DMS 273 treated with DMSO at 0.1 percent for 48 hours (cell line): ENCODE data around the gene PNCK.

Experiments
- DNase-seq: peaks from one replicate; lab custom pipeline; 2025; lab: John Stamatoyannopoulos, UW

Gene PNCK

DNA sequence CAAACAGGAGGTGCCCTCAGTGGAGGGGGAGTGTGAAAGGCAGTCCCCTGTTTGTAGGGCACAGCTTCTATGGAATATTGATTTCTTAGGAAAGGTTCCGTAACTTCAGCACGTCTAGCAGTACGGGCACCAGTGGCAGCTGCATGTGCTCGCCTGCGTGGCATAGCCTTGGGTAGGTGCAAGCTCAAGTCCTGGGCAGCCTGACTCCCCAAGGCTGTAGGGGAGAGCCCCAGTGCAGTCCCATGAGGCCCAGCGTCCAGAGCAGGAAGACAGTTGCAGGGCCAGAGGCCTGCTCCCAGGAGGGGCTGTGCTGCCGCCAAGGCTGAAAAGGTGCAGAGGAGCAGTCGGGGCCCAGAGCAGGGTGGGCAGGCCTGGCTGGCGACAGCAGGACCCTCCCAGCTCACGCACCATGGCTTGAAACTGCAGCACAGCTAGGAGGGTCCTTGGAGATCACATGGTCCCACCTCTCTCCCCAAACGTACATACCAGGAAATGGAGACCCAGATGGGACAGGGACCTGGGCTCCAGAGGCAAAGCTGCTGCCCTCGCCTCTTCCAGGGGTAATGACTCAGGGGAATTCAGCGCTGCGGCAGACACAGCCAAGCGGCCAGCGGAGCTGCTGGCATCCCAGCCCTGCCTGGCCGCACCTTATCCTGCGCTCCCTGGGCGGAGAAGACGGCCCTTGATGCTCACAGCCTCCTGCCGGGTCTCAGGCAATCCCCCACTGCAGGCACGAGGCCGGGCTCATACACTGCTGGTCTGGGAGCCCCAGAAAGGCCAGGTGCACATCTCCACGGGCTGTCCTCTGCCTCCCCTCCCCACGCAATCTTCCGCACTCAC is 32.7 kb downstream of the PNCK start:
- no peak for DNase-seq

DNA sequence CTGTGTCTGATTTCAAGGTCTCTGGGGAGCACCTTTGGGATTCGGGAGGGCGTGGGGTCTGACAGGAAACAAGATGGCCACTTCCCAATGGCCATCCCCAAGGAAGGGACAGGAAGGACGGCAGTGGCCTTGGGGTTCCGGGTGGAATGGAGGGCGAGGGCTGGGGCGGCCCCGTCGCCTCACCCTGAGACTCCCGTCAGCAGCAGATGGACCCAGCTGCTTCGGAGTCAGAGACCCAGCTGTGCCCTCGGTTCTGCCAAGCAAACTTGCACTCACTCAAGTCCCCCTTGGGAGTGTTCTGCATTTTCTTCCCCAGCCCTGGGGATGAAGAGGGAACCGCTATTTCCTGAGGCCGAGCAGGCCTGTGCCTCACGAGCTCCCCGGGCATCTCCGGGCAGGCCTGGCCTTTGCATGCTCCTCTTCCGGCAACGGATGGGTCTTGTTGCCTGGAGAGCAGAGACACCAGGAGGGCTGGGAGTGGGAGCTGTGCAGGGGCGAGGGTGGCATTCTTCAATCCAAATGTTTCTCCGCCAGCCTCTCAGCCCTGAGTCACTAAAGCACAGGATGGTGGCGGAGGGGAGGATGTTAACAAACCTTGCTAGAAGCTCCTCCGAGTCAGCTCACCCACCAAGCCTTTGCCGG is 33.4 kb downstream of the PNCK start:
- DNase-seq, result peak; percentile 20

DNA sequence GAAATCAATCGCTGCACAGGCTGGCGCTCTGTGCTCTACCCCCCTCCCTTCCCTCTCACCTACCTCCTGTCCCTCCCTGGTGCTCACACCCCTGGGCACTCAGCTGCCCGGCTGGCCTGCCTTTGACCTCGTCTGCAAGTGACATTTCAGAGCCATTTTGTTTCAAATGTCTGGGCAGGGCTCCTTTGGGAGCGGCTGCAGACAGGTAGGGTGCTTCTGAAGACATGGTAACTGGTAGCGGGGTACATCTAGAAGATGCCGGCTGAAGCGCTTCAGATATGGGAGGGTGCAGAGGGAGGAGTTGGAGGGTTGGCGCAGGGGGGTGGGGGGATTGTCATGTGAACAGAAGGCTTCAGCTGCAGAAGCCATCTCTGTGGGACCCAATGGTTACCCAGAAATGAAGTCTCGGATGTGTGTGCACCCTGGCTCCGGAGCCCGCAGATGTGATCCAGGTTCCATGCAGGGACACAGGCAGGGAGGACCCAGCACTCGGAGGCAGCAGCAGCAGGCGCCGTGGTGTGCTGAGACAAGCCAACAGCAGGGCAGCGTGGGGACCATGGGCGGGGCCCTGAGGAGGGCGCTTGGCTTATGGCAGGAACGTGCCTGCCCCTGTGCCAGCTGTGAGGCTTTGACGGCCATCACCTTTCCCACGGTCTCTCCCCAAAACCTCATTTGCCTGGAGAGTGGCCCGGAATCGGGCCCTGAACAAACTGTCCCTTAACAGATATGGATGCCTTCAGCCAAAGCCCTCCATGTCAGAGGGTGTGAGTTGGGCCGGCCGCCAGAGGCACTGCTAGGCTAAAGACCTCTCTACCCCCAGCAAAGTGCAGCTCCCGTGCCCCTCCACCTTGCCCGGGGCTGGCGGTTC is 34.2 kb downstream of the PNCK start:
- no peak for DNase-seq

DNA sequence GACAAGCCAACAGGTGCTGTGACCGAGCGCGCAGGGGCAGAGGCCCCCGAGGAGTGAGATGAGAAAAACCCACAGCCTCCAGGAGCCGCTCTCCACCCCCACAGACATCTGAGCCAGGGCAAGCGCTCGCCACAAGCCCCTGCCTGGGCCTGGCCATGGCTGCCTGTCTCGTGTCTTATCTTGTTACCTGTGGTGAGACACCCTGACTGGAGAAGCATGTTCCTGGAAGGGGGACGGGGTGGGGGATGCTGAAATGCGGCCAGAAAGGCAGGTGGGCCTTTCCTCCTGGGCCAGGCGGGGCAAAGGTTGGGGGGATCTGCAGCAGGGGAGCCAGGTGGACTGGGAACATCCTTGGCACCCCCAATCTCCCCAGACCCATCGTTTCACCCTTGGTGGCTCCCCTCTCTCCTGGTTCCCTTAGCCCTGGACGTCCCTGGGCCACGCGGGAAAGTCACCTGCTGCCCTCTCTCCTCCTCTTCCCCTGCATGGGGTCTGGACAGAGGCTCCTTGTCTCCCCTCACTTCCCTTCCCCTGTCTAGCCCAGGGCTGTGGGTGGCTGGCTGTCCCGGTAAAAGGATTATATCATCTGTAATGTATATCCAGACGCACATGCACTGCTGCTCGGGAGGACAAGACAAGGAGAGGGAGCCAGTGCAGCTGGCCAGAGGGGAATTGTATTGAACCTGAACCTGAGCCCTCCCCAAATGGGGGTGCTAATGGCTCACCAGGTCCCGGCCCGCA is 35.0 kb downstream of the PNCK start:
- DNase-seq, result no peak

DNA sequence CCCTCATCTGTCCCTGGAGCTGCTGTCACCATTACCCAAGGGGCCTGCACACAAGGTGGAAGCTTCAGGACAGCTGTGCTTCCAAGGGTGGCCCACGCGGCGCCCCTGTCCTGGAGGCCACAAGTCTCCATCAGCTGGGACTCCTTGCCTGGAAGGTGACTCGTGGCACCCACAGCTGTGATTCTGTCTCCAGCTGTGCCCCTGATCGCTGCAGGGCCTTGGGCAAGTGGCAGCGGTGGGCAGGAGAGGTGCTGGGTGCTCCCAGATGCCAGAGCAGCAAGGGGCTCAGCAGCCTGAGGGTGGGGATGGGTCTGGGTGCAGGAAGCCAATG is 35.6 kb downstream of the PNCK start:
- DNase-seq, result no peak

DNA sequence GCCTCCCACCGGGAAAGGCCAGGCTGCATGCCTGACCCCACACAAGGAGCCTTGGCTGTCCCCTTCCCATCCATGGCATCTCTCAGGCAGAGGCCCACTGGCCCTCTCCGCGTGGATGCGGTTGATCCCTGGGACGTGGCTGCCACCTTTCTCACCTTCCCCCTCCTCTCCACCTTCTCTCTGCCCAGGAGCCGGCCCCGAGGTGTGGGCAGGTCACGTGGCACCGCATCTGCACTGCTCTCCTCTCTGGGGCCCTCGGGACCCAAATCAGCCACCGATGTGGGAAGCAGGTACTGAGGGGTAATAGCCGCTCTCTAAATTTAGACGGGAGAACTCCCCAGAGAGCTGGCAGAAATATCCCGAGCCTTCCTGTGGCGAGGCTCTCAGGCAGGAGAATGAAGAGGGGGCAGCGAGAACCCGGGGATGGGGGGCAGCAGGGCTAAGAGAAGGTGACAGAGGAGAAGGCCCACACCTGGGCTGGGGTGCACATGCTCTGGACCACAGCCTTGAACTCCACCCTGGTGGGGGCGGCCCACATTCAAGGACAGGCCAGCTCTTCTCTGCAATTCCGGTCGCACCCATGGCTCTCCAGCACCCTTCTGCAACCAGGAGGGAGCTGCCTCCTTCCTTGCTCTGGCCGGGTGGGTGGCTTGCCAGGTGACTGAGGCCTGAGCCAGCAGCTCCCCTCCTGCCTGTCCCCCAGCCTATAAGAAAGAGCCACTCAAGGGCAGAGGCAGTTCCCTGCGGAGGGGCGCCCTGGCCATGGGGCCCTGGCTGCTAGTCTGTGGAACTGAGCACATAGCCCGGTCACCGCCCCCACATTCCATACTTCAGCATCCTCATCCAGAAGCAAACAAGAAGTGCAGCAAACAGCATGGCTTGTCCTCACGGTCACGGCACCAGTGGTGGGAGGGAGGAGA is 36.2 kb downstream of the PNCK start:
- no peak for DNase-seq

DNA sequence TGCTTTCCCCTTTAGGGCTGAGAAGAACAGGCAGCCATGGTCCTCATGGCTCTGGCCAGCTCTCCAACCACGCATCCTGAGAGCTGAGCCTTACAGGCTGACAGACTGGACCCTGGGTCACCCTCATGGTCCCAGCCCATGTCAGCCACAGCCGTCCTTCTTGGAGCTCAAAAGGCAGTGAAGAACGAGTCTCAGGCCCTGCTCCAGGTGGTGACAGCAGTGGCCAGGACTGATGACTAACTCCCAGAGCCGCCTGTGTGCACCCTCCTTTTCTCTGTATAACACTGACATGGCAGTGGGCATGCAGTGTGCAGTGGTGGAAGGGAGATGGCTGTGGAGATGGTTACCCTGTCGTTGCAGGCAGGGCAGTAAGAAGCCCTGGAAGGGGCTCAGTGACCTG is 36.9 kb downstream of the PNCK start:
- no peak for DNase-seq

DNA sequence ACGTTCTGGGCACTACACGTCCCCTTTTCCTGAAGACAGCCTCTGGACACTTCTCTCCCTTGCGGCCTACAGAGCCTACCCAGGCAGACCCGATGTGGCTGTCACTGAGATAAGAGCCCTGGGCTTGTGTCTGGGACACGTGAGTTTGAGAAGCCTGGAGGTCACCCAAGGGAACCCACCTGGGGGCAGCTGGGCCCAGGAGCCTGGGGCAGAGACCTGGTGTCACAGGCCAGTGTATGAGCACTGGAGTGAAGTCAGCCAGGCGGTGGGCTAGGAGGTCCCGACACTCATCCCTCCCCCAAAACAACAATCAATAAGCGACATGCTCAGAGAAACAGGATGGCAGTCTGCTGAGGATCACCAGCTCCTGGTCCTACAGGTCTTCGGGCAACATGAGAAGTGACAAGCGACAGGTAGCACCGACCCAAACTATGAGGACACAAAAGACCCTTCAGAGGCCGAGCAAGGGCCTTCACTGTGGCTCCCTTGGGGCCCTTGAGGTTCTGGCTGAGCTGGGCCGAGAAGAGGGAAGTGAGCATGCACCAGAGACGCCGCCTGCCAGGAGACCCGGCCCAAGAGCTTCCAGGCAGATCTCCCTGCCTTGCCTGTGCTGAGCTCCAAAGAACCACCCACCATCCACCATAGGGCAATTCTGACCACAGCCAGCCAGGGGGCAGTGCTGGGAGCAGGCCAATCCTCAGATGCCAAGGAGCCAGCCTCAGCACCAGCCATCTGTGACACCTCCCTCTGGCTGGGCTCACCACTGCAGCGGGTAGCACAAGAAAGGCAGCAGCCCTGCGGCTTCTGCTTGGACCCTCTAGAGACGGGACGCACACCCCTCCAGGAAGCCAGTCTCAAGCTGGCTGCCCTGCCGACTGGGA is 37.6 kb downstream of the PNCK start:
- peak; percentile 62 for DNase-seq

DNA sequence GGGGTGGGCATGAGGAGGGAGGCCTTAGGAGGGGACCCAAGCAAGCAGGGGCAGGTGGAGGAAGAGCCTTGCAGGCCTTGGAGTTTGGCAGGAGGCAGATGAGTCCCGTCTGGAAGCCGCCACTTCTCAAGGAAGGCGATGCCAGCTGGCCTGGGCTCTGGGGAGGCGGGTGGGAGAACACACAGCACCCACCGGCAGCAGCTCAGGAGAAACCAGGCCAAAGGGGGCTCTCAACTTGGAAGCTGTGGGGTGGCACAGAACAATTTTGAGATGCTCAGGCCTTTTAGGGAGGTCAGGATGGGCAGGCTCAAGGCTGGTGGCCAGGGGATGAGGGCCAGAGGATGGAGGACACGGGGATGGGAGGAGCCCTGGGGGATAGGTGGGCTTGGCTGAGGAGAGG is 38.2 kb downstream of the PNCK start:
- DNase-seq, result no peak

DNA sequence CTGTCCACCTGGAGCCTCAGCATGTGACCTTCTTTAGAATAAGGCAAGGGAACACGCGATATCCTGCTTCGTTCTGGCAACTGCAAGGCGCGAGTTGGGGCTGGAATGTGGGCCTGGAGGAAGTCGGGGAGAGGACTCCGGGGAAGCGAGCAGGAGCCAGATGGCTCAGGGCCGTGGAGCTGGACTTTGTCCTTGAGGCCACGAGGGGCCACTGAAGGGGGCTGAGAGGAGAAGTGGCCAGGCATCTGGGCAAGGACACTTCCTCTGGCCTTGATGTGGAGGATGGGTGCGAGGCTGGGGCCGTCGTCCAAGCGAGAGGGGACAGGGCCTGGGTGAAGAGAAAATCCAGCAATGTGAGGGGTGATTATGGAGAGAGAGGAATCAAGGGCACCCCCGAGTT is 38.8 kb downstream of the PNCK start:
- no peak for DNase-seq

DNA sequence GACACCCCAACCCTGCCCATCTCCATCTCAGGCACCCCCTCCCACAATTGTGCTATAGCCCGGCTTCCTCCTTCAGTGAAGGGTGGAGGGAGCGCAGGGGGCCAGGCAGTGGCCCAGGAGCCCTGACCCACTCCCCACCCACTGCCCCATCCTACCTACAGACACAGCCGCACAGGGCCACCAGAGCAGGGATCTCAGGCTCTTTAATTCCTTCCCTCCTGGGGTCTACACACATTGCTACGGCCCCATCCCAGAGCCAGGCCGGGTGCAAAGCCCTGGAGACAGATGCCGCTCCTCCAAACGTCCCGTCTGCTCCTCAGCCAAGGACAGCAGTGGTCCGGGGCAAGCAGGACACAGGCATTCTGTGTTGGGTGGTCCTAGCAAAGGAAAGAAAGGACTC is 39.4 kb downstream of the PNCK start:
- DNase-seq, result no peak

DNA sequence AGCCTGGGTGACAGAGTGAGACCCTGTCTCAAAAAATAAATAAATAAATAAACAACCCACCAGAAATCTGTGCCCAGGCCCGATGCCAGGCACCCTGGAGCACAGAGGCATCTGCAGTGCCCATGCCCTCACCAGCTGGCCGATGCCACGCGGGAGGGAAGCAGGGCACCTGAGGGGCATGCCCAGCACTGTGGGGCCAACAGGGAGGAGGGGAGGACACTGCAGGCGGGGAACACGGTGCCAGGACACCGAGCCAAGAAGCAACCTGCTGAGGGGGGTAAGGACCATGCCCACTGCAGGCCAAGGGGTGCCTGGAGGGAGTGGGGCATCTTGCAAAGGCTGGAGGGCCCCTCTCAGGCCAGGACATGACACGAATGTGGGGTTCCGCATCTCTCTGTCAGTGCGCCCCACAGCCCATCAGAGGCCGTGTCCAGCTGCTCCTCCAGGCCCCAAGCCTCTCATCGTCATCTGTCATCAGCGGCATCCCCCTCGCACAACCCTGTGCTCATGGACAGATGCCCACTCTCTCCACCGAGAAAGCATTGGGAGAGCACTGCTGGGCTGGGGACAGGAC is 39.9 kb downstream of the PNCK start:
- DNase-seq, result no peak

DNA sequence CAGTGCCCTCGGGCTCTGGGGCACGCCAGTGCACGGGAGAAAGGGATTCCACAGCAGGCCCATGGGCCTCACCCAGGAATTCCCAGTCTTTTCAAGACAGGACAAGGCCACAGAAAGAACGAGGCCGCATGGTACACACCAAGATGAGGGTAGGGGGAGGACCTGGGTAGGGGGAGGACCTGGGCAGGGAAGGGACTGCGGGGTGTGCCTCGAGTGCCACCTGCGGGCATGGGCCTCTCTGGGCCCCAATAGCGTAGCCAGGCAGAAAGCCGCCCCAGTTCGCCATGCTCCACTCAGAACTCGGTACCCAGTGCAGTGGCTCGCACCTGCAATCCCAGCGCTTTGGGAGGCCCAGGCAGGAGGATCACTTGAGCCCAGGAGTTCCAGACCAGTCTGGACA is 40.6 kb downstream of the PNCK start:
- DNase-seq, result no peak

DNA sequence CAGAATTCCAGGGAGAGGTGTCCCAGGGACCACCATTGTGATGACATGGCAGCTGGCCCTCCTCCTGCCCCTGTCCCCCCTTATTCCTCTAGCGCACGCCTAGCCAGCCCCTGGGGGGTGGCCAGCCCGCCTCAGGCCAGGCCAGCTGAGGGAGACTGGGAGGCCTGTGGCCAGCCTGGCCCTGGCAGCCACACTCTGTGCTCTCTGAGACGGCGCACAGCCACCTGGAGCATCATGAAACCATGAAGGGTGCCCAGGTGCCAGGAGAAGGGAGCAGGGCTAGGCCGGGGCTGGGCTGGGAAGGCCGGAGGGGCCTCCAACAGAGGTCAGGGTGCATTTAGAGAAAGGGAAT is 41.0 kb downstream of the PNCK start:
- no peak for DNase-seq

DNA sequence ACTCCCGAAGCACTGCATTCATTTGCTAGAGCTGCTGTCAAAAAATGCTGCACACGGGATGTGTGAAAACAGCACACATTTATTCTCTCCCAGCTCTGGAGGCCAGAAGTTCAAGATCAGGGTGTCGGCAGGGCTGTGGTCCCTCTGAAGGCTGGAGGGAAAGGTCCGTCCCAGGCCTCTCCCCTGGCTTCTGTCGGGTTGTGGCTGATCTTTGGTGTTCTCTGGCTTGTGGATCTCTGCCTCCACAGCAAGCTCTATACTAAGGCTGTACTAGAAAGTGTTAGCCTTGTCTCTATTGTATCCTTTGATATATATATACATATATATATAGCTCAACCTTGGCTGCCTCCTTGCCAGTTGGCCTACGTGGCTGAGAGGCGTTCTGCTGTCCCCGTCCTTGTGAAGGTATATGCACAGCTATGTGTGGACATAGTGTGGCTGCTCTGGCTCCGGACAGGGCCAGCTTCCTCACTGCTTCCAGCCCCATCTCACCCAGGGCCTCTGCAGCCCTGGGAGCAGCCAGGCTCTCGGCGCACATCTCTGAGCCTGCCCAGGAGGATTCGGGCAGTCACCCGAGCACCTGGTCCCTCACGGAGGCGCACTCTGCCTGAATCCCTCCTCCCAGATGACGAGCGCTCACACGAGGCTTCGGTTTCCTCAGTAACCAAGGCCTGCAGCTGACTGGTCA is 41.6 kb downstream of the PNCK start:
- DNase-seq, result no peak

DNA sequence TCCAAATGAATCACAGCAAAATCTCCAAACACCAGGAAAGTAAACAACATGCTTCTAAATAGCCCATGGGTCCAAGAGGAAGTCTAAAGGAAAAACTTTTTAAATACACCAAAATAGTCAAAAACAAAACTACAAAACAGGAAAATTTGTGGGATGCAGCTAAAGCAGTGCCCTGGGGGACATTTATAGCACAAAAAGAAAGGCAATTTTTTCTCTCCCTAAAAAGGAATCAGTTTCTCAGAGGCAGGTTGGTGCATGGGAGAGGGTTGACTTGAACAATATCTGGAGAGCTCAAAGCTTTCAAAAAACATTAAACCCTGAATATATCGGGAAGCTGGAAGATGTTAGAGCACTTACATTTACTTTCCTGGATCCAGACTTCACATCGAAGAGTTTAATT is 42.3 kb downstream of the PNCK start:
- DNase-seq, result no peak

DNA sequence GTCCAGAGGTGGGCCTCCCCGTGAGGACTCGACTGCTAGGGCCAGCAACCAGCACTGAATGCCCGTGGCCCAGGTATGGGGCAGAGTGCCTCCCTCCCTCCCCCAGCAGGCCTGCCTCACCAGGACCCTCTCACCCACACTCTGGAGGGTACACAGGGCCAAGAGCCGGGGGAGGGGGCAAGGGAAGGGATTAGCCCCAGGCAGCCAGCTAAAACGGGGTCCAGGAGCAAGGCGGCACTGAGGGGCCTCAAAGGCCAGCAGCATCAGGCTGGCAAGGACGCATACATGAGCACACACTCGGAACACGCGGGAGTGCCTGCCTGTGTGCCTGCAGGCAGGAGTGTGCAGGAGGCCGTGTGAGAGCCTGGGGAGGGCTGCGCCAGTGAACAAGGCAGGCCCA is 44.9 kb downstream of the PNCK start:
- no peak for DNase-seq

DNA sequence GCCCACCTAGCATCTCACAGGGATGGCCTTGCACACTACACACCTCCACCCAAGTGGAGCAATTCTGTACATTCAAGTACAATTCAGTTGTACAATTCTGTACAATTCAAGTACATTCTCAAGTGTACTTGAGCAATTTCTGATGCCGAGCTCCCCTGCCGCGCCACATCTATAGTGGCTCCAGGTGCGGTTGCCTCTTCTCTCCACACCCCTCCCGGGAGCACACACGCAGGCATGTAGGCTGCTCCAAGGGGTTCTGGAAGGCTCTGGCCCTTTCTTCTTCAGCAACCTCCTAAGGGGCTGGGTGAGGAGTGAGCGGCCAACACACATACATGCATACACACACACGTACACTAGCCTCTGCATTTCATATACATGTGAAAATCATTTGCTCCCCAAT is 45.5 kb downstream of the PNCK start:
- DNase-seq, result no peak

DNA sequence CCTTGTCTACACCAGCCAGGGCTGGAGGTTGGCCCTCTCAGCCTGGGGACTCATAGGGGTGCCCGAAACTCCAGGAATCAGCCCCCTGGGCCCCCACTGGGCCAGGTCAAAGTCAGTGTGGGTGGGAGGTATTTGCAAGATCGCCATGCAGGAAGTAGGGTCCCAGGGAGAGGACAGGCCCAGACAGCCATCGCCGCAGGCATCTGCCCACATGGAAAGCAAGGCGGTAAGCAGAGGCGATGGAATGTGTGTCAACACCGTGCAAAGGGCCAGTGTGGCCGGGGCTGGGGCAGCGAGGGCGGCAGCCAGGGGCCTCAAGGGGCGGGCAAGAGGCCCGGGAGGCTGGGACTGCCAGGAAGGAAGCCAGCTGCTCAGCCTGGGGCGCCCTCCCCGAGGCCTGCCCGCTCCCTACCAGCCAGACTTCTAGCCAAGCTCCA is 45.9 kb downstream of the PNCK start:
- DNase-seq, result no peak
